K562 (cell line): ENCODE measurements around the gene PYGM. TPM values are rescaled to one million over a fixed set of nuclear protein-coding genes. Genes with fewer than 3 reads are reported as not detected.

Experiments
- CCNT2 ChIP-seq: IDR thresholded peaks from 2 replicates; pipeline ENCODE4 v1.6.1; 2011; ENCODE audit warnings: borderline replicate concordance, low read depth, mild to moderate bottlenecking, moderate library complexity, mixed read lengths, low read length; ENCODE audit not compliant: insufficient read length; ENCODE audit errors: extremely low read depth
- ETS2 ChIP-seq: IDR thresholded peaks from 2 replicates; pipeline ENCODE4 v1.6.1; 2016; ENCODE audit warnings: borderline replicate concordance, missing genetic modification characterization, mild to moderate bottlenecking, moderate library complexity, missing compliant biosample characterization; ENCODE audit not compliant: poor library complexity, severe bottlenecking
- GATAD2B ChIP-seq: fragments of 450-650 bp; IDR thresholded peaks from 2 replicates; pipeline ENCODE4 v1.6.1; 2017; ENCODE audit warnings: mild to moderate bottlenecking, borderline replicate concordance
- HOXB6 ChIP-seq: fragments of 250-450 bp; sonication (Bioruptor Pico); IDR thresholded peaks from 2 replicates; pipeline ENCODE4 v1.5.1; 2022; ENCODE audit warnings: mild to moderate bottlenecking, borderline replicate concordance
- LEF1 ChIP-seq: fragments of 450-650 bp; IDR thresholded peaks from 2 replicates; pipeline ENCODE4 v1.6.1; 2016; ENCODE audit warnings: mild to moderate bottlenecking
- PHF8 ChIP-seq: fragments of 200-600 bp; sonication (generic); IDR thresholded peaks from 2 replicates; pipeline ENCODE4 v1.6.1; 2012; ENCODE audit warnings: mixed run types, mild to moderate bottlenecking, inconsistent platforms, low read length, moderate library complexity, borderline replicate concordance
- RB1 ChIP-seq: fragments of 450-650 bp; IDR thresholded peaks from 2 replicates; pipeline ENCODE4 v1.6.1; 2017; ENCODE audit warnings: low read depth, mild to moderate bottlenecking
- SETDB1 ChIP-seq: IDR thresholded peaks from one replicate; pipeline ENCODE4 v1.6.1; 2012; ENCODE audit warnings: low read length, control low read depth, inconsistent platforms
- SP1 ChIP-seq: sonication (generic); formaldehyde crosslinking; IDR thresholded peaks from 2 replicates; pipeline ENCODE4 v1.8.1; 2022; ENCODE audit warnings: mild to moderate bottlenecking, missing genetic modification reagents
- YY1 ChIP-seq, 3 experiments: IDR thresholded peaks; 2 replicates each; pipeline ENCODE4 v1.6.1; 2011; ENCODE audit warnings: low read length in 2 of 3, mild to moderate bottlenecking in 2 of 3, moderate library complexity in 2 of 3, borderline replicate concordance in 1 of 3, control low read depth in 1 of 3, low read depth in 1 of 3; ENCODE audit not compliant: insufficient read depth in 3 of 3, insufficient replicate concordance in 2 of 3, control insufficient read depth in 1 of 3, insufficient read length in 1 of 3; ENCODE audit errors: extremely low read depth in 1 of 3
- ZBTB7A ChIP-seq: IDR thresholded peaks from 2 replicates; pipeline ENCODE4 v1.6.1; 2011; ENCODE audit warnings: low read depth, mild to moderate bottlenecking, low read length, moderate library complexity, borderline replicate concordance; ENCODE audit not compliant: control insufficient read depth
- ZC3H4 ChIP-seq: sonication (generic); formaldehyde crosslinking; IDR thresholded peaks from 2 replicates; pipeline ENCODE4 v1.9.0; 2021; ENCODE audit warnings: missing genetic modification reagents, borderline replicate concordance
- ZEB2 ChIP-seq: fragments of 450-650 bp; IDR thresholded peaks from 2 replicates; pipeline ENCODE4 v1.6.1; 2016
- ZFX ChIP-seq: sonication (generic); formaldehyde crosslinking; IDR thresholded peaks from 2 replicates; pipeline ENCODE4 v1.8.0; 2022; ENCODE audit warnings: mild to moderate bottlenecking, missing genetic modification reagents, moderate library complexity
- polyA plus RNA-seq, 8 experiments: library from polyadenylated mRNA; depleted of rRNA in 4 of 8; stranded (reverse) in 5 of 8; unstranded in 3 of 8; fragments of >200 nt; fragmentation: Nextera tagmentation in 2 of 8; fragmentation: Illumina TruSeq in 1 of 8; extraction: Ambion mirVana in 2 of 8; extraction: Trizol in 1 of 8; gene quantifications; 2 replicates each; pipeline versions ENCODE4 v1.2.1 to v1.2.3, GENCODE V29; 2011 to 2014; ENCODE audit warnings: inconsistent platforms in 1 of 8, missing spikeins in 1 of 8
- total RNA-seq, 7 experiments: library from RNA; depleted of rRNA in 6 of 7; stranded (reverse); fragments of >200 nt in 6 of 7; fragmentation: Illumina TruSeq in 2 of 7; extraction: Trizol in 2 of 7; gene quantifications; 2 replicates each; pipeline versions ENCODE4 v1.2.1 to v1.2.3, GENCODE V29; 2011 to 2021; ENCODE audit warnings: low replicate concordance in 1 of 7
- TF ChIP-seq, protein P1 (sequence below): fragments of 250-450 bp; sonication (Bioruptor Pico); IDR thresholded peaks from 2 replicates; pipeline ENCODE4 v1.4.0; 2020
- TF ChIP-seq, protein P2 (sequence below), 3 experiments: fragments of 200-800 bp in 1 of 3; sonication (Bioruptor generic) in 1 of 3; sonication (generic) in 1 of 3; formaldehyde crosslinking in 1 of 3; IDR thresholded peaks; 2 replicates each; pipeline versions ENCODE4 v1.6.1 to v1.8.0; 2016 to 2022; ENCODE audit warnings: mild to moderate bottlenecking in 2 of 3, missing compliant biosample characterization in 2 of 3, missing genetic modification characterization in 2 of 3, missing genetic modification reagents in 1 of 3

Gene PYGM
- total and polyA plus RNA-seq, 9 of the 15 experiments (the other 6 are each of a cell fraction or from before 2014, with no cell fraction given), result 0.07 to 1.5 (median 0.68) TPM

DNA sequence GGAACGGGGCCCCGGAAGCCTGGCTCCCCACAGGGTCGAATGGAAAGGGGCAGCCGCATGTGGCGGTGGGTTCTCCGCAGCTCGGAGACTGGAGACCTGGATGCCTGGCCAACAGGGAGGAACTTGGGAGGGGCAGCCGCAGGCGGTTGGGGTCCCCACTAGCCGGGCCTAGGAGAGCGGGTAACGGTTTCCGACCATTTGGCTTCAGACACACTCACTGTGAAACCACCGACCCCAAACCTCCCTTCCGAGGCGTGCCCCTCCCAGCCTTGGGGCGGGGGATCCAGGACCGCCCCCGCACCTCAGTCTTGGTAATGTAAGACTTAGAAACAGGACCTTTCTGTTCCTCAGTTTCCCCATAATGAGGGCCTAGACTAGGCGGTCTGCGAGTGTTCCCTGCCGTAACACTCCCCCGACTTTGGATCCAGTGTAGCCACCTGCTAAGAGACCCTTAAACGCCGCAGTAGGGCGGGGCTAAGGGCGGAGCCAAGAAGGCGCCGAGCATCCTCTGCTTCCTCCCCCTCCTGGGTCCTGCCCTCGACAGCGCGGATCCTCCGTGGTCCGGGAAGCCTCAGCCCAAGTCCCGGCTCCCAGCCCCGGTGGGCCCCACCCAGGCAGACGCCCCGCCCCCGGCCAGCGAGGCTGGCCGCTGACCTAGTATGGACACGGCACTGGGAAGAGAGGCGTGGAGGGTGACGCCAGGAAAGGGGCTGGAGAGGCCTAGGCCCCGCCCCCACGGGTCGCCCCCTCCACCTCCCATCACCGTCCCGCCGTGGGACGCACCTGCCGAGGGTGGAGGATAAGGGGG, 14.0 kb downstream of the PYGM start (continued):
- TF ChIP-seq ZEB2 (0 out of 2 replicates have a peak, but pooled peaks have one; percentile 10), ZC3H4 (CRISPR knock-in tag) (0 out of 2 replicates have a peak, but pooled peaks have one; percentile 6), PHF8 (peak; percentile 39; the same call in 1 of the 2 replicates), ZFX (CRISPR knock-in tag) (peak; percentile 71), LEF1 (no peak), HOXB6 (CRISPR knock-in tag) (no peak), YY1 (IDR thresholded peaks at IDR 0.05; ENCODE audit: borderline replicate concordance in 1 of 3, control insufficient read depth in 1 of 3, extremely low read depth in 1 of 3, insufficient read depth in 3 of 3, insufficient read length in 1 of 3, insufficient replicate concordance in 2 of 3, low read depth in 1 of 3, low read length in 2 of 3) (no peak), ZBTB7A (peak; percentile 30; the same call in 1 of the 2 replicates), SETDB1 (no peak), GATAD2B (0 out of 2 replicates have a peak, but pooled peaks have one; percentile 20), SP1 (CRISPR knock-in tag) (peak; percentile 27; the same call in 1 of the 2 replicates), ETS2 (tag) (no peak), CCNT2 (peak; percentile 36), RB1 (no peak)
- TF ChIP-seq, protein P1, sequence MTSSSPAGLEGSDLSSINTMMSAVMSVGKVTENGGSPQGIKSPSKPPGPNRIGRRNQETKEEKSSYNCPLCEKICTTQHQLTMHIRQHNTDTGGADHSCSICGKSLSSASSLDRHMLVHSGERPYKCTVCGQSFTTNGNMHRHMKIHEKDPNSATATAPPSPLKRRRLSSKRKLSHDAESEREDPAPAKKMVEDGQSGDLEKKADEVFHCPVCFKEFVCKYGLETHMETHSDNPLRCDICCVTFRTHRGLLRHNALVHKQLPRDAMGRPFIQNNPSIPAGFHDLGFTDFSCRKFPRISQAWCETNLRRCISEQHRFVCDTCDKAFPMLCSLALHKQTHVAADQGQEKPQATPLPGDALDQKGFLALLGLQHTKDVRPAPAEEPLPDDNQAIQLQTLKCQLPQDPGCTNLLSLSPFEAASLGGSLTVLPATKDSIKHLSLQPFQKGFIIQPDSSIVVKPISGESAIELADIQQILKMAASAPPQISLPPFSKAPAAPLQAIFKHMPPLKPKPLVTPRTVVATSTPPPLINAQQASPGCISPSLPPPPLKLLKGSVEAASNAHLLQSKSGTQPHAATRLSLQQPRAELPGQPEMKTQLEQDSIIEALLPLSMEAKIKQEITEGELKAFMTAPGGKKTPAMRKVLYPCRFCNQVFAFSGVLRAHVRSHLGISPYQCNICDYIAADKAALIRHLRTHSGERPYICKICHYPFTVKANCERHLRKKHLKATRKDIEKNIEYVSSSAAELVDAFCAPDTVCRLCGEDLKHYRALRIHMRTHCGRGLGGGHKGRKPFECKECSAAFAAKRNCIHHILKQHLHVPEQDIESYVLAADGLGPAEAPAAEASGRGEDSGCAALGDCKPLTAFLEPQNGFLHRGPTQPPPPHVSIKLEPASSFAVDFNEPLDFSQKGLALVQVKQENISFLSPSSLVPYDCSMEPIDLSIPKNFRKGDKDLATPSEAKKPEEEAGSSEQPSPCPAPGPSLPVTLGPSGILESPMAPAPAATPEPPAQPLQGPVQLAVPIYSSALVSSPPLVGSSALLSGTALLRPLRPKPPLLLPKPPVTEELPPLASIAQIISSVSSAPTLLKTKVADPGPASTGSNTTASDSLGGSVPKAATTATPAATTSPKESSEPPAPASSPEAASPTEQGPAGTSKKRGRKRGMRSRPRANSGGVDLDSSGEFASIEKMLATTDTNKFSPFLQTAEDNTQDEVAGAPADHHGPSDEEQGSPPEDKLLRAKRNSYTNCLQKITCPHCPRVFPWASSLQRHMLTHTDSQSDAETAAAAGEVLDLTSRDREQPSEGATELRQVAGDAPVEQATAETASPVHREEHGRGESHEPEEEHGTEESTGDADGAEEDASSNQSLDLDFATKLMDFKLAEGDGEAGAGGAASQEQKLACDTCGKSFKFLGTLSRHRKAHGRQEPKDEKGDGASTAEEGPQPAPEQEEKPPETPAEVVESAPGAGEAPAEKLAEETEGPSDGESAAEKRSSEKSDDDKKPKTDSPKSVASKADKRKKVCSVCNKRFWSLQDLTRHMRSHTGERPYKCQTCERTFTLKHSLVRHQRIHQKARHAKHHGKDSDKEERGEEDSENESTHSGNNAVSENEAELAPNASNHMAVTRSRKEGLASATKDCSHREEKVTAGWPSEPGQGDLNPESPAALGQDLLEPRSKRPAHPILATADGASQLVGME, result no peak; the same call in 1 of the 2 replicates
- TF ChIP-seq, protein P2, sequence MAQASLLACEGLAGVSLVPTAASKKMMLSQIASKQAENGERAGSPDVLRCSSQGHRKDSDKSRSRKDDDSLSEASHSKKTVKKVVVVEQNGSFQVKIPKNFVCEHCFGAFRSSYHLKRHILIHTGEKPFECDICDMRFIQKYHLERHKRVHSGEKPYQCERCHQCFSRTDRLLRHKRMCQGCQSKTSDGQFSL (CRISPR knock-in tag; IDR thresholded peaks at IDR 0.05), result 0 out of 2 replicates have a peak, but pooled peaks have one; percentile 30
- TF ChIP-seq, protein P2 (tag; IDR thresholded peaks at IDR 0.05), result no peak
